C4-2B (cell line): ENCODE results near the gene WDR36.
"Not testable (repeated sequence)": the region's sequence is repeated elsewhere in the genome, so short reads cannot be mapped to it uniquely, and the experiment has no call there.

Source experiments
- H3K27ac ChIP-seq: fragments of 450-650 bp; 2 replicates; pipeline ENCODE4 v1.5.1; 2017
- ZFX ChIP-seq: fragments of 450-650 bp; IDR thresholded peaks from 2 replicates; pipeline ENCODE4 v1.6.1; 2017
- TF ChIP-seq, protein P1 (sequence below): fragments of 450-650 bp; conservative IDR thresholded peaks from 2 replicates; pipeline ENCODE4 v1.5.1; 2017; ENCODE audit warnings: mild to moderate bottlenecking

The WDR36 gene

DNA sequence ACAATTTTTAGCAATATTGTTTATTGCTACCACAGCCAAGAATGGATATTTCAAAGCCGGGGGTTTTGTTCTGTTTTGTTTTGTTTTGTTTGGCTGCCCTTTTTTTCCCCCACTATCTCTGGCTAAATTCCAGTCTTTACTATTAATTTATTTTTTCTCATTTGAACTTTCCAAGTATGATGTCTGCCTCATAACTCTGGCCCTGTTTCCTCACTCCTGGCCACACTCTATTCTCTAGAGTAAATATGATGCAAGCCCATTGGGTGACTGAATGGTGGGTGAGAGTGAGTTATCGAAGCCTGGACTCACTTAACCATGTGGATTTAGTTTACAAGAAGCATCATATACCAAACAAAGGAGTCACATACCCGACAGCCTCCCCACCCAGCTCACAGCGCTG lies 41.9 kb downstream of the WDR36 start:
- H3K27ac ChIP-seq = no peak overlapping the region
- TF ChIP-seq ZFX = no peak
- TF ChIP-seq, protein P1, sequence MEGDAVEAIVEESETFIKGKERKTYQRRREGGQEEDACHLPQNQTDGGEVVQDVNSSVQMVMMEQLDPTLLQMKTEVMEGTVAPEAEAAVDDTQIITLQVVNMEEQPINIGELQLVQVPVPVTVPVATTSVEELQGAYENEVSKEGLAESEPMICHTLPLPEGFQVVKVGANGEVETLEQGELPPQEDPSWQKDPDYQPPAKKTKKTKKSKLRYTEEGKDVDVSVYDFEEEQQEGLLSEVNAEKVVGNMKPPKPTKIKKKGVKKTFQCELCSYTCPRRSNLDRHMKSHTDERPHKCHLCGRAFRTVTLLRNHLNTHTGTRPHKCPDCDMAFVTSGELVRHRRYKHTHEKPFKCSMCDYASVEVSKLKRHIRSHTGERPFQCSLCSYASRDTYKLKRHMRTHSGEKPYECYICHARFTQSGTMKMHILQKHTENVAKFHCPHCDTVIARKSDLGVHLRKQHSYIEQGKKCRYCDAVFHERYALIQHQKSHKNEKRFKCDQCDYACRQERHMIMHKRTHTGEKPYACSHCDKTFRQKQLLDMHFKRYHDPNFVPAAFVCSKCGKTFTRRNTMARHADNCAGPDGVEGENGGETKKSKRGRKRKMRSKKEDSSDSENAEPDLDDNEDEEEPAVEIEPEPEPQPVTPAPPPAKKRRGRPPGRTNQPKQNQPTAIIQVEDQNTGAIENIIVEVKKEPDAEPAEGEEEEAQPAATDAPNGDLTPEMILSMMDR = no peak

DNA sequence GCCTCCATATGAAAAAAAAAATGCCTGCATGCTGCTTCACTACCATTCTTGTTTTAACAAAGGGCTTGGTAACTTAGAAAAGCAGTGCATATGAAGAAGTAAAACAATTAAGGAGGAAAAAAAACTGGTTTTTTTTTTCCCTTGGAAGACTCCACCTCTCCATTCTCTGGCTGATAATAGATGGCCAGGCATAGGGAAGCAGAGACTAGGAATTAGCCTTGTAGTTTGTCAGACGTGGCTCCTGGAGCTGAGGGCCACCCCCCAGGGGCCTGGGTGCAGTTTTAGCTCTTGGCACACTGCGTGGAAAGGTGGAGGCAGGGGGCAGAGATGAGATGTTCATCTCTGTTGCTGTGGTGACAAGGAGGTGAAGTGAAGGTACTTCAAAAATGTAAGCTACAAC lies 42.7 kb downstream of the WDR36 start:
- TF ChIP-seq ZFX = no peak
- TF ChIP-seq, protein P1 = no peak
- no peak overlapping the region for H3K27ac ChIP-seq

DNA sequence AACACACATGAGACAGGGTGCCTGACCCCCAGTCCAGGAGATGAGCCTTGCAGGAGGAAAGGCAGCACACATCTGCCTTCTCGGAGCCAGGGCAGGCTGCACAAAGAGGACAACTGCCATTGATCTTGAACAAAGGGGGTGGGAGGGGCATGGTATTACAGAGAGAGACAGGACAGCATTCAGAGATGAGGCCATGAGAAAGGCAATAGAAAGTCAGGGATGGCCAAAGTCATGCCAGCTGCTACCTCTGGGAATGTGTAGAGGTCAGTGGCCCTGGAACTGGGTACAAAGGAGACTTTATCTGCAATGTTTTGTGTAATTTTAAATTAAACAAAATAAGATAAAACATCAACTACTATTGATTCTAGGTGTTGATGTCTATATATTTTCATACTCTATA lies 43.2 kb downstream of the WDR36 start:
- TF ChIP-seq, protein P1 = no peak
- TF ChIP-seq ZFX = no peak
- no peak overlapping the region for H3K27ac ChIP-seq

DNA sequence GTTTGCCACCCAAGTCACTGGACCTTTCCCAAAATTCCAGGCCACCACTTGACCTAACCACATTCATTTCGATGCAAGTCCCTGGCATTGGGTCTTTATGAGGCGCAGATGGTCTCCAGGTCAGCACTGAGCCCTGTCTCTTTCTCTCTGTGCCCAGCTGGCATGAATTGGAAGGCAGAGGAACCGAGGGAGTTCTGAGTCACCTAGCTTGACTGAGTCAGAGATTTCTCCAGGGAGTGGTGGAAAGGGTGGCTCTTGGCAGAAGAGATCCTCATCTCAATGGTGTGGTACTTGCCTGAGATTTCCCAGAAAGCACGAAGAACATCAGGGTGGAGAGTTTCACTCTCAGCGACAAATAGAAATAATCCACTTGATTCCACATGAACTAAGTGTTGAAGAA lies 43.8 kb downstream of the WDR36 start:
- H3K27ac ChIP-seq = no peak overlapping the region
- no peak for TF ChIP-seq ZFX
- TF ChIP-seq, protein P1 = no peak

DNA sequence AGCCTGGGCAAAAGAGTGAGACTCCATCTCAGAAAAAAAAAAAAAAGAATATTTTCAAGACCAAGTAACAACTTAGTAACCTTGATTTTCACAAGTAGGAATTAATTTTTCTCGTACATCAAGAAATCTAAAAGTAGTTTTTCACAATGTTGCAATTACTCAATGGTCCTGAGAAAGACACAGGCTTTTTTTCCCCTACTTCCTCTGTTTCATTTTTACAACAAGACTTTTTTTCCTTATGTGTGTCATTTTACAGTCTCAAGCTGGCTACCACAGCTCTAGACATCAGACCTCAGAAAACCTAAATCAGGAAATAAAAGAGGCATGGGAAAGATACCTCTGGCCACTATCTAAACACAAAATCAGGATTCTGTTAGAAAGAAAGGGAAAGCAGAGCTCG lies 45.9 kb downstream of the WDR36 start:
- TF ChIP-seq ZFX = no peak
- TF ChIP-seq, protein P1 = no peak
- no peak overlapping the region for H3K27ac ChIP-seq

DNA sequence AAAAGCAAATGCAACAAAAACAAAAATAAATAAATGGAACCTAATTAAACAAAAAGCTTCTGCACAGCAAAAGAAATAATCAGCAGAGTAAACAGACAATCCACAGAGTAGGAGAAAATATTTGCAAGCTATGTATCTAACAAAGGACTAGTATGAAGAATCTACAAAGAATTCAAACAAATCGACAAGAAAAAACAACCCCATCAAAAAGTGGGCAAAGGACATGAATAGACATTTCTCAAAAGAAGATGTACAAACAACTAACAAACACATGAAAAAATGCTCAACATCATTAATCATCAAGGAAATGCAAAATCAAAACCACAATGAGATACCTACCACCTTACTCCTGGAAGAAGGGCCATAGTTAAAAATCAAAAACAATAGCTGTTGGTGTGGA lies 49.3 kb downstream of the WDR36 start:
- not testable (repeated sequence) for H3K27ac ChIP-seq

DNA sequence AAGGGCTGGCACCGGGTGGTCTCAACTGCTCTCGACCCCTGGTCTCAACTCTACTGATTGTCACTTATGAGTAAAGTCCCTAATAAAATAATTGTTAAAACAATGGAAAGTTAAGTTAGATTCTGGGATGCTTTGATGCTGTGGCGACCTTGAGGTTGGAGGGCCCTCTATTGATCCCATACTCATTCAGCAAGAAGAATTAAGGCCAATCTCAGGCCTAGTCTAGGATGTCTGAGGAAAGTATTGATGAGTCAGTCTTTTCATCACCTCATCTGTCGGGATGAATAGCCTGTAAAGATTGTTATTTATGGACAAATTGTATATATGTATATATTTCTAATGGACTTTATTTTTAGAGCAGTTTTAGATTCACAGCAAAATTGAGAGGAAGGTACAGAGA lies 50.8 kb downstream of the WDR36 start:
- TF ChIP-seq, protein P1 = 0 out of 2 replicates have a peak, but pooled peaks have one; percentile 15
- no peak for TF ChIP-seq ZFX
- no peak overlapping the region for H3K27ac ChIP-seq

DNA sequence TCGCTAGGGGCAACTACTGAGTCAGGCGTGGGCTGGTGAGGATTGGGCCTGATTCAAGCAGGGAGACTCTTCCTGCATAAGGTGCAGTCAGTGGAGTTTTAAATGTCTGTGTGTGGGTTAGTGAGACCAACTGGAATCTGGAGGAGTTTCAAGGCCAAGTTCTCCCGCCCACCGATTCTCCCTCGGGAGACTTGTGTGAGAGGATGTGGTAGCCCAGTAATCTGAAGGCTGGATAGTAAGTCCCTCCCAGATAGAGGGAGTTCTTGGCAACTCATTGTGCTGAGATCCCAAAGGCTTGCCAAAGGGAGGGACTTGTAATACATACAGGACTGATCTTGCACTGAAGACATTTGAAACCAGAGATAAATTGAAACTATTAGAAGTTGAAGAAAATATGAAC lies 51.8 kb downstream of the WDR36 start:
- no peak overlapping the region for H3K27ac ChIP-seq
- no peak for TF ChIP-seq ZFX
- TF ChIP-seq, protein P1 = no peak
